MM.1S (cell line): ENCODE results near the gene PTPRN2.

ENCODE experiments used
- DNase-seq: peaks from one replicate; pipeline ENCODE4 v3.0.0-alpha.2; 2015
- H2AFZ ChIP-seq: fragments of 300-600 bp; sonication (generic); 2 replicates; pipeline ENCODE4 v1.6.0; 2016; ENCODE audit warnings: antibody characterized with exemption, low read length
- H3F3A ChIP-seq: fragments of 300-600 bp; sonication (generic); 2 replicates; pipeline ENCODE4 v1.6.1; 2016; ENCODE audit warnings: mild to moderate bottlenecking, antibody characterized with exemption, low read length, moderate library complexity, mixed read lengths; ENCODE audit not compliant: insufficient read depth
- H3K27ac ChIP-seq: fragments of 300-600 bp; sonication (generic); 2 replicates; pipeline ENCODE4 v1.5.1; 2016; ENCODE audit warnings: mild to moderate bottlenecking, low read length
- H3K27me3 ChIP-seq: fragments of 300-600 bp; sonication (generic); replicated peaks from 2 replicates; pipeline ENCODE4 v1.6.0; 2016; ENCODE audit warnings: low read length; ENCODE audit not compliant: insufficient read depth
- H3K36me3 ChIP-seq: fragments of 300-600 bp; sonication (generic); replicated peaks from 2 replicates; pipeline ENCODE4 v1.6.1; 2016; ENCODE audit warnings: mild to moderate bottlenecking, low read length, mixed read lengths; ENCODE audit not compliant: insufficient read depth
- H3K4me1 ChIP-seq: fragments of 300-600 bp; sonication (generic); 2 replicates; pipeline ENCODE4 v1.6.1; 2016; ENCODE audit warnings: low read length, mixed read lengths
- H3K4me2 ChIP-seq: fragments of 300-600 bp; sonication (generic); 2 replicates; pipeline ENCODE4 v1.6.0; 2016; ENCODE audit warnings: low read depth, low read length
- H3K4me3 ChIP-seq: fragments of 300-600 bp; sonication (generic); 2 replicates; pipeline ENCODE4 v1.5.1; 2016; ENCODE audit warnings: low read length, mixed read lengths
- H3K79me2 ChIP-seq: fragments of 300-600 bp; sonication (generic); 2 replicates; pipeline ENCODE4 v1.6.1; 2016; ENCODE audit warnings: mixed run types, low read length, mixed read lengths
- H3K9ac ChIP-seq: fragments of 300-600 bp; sonication (generic); 2 replicates; pipeline ENCODE4 v1.6.1; 2016; ENCODE audit warnings: low read length, mixed read lengths
- H3K9me2 ChIP-seq: fragments of 300-600 bp; sonication (generic); replicated peaks from 2 replicates; pipeline ENCODE4 v1.6.1; 2016; ENCODE audit warnings: mild to moderate bottlenecking, low read length, mixed read lengths; ENCODE audit not compliant: insufficient read depth
- H3K9me3 ChIP-seq: fragments of 300-600 bp; sonication (generic); replicated peaks from 2 replicates; pipeline ENCODE4 v1.6.1; 2016; ENCODE audit warnings: mild to moderate bottlenecking, low read length, mixed read lengths; ENCODE audit not compliant: insufficient read depth
- H4K20me1 ChIP-seq: fragments of 300-600 bp; sonication (generic); 2 replicates; pipeline ENCODE4 v1.6.1; 2016; ENCODE audit warnings: mild to moderate bottlenecking, low read length, moderate library complexity, mixed read lengths; ENCODE audit not compliant: insufficient read depth
- CTCF ChIP-seq: fragments of 300-600 bp; sonication (generic); IDR thresholded peaks from 2 replicates; pipeline ENCODE4 v1.5.1; 2016; ENCODE audit warnings: antibody characterized with exemption, low read length, mixed read lengths
- EZH2 ChIP-seq: fragments of 300-600 bp; sonication (generic); optimal IDR thresholded peaks from 2 replicates; pipeline ENCODE3; 2017; ENCODE audit warnings: low read depth, mild to moderate bottlenecking, antibody characterized with exemption, low read length, mixed read lengths
- EZH2phosphoT487 ChIP-seq: fragments of 300-600 bp; sonication (generic); IDR thresholded peaks from 2 replicates; pipeline ENCODE4 v1.6.1; 2018; ENCODE audit warnings: antibody characterized with exemption, low read length

The PTPRN2 gene

GRCh38 chr7:157775560-157776332 lies 811.9 kb downstream of the PTPRN2 start:
- TF ChIP-seq CTCF (no peak), EZH2 (no peak), EZH2phosphoT487 (no peak)
- Histone ChIP-seq H3K27ac (no peak overlapping the region), H3K4me1 (no peaks in the 10 kb centered on the region), H3K9me3 (no peaks in the 10 kb centered on the region), H2AFZ (no peak overlapping the region), H3K9me2 (no peaks in the 10 kb centered on the region), H3K27me3 (peaks cover 90% of the 10 kb centered on the region), H3K9ac (no peak overlapping the region), H3K4me3 (no peak overlapping the region), H3K79me2 (no peaks in the 10 kb centered on the region), H3K36me3 (no peaks in the 10 kb centered on the region), H4K20me1 (no peaks in the 10 kb centered on the region), H3K4me2 (no peak overlapping the region), H3F3A (no peaks in the 10 kb centered on the region)
- DNase-seq, result no peak

DNA sequence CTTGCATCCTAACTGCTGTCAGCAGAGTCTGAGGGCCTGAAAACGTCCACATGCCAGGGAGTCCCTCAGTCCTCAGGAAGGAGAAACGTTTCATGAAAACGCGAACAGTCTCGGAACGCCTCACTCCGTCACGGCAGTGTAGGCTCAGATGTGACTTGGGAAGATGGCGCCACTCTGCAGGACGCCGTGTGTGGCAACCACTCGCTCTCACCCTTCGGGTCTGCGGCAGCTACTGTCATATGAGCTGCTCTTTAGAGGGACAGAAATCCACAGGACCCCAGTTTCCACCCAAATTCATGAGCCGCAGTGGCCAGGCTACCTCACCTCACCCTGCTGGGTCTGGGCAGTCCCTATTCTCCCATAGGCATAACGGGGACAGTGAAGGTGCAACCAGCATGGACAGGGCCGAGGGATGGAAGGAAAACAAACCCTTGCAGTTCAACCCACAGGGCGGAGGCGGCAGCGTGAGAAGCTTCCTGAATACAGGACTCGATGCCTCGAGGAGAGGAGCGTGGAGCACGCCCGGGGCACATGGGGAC lies 812.5 kb downstream of the PTPRN2 start:
- Histone ChIP-seq H3K4me3 (no peak overlapping the region), H3F3A (no peaks in the 10 kb centered on the region), H2AFZ (no peak overlapping the region), H3K9me2 (no peaks in the 10 kb centered on the region), H3K9ac (no peak overlapping the region), H3K27me3 (peaks cover 90% of the 10 kb centered on the region), H3K4me2 (no peak overlapping the region), H3K4me1 (no peaks in the 10 kb centered on the region), H3K9me3 (no peaks in the 10 kb centered on the region), H3K27ac (no peak overlapping the region), H3K36me3 (no peaks in the 10 kb centered on the region), H4K20me1 (no peaks in the 10 kb centered on the region), H3K79me2 (no peaks in the 10 kb centered on the region)
- no peak for DNase-seq
- TF ChIP-seq CTCF (no peak), EZH2 (no peak), EZH2phosphoT487 (no peak)

GRCh38 chr7:157774495-157774894 lies 813.1 kb downstream of the PTPRN2 start:
- H3K4me2 ChIP-seq, result no peak overlapping the region
- TF ChIP-seq EZH2, result no peak
- TF ChIP-seq CTCF, result no peak
- TF ChIP-seq EZH2phosphoT487, result no peak
- DNase-seq, result no peak
- H4K20me1 ChIP-seq, result no peaks in the 10 kb centered on the region
- H3K9ac ChIP-seq, result no peak overlapping the region
- no peak overlapping the region for H2AFZ ChIP-seq
- no peaks in the 10 kb centered on the region for H3K9me2 ChIP-seq
- H3K27ac ChIP-seq, result no peak overlapping the region
- H3K79me2 ChIP-seq, result no peaks in the 10 kb centered on the region
- H3F3A ChIP-seq, result no peaks in the 10 kb centered on the region
- no peak overlapping the region for H3K4me3 ChIP-seq
- peaks cover 90% of the 10 kb centered on the region for H3K27me3 ChIP-seq
- H3K9me3 ChIP-seq, result no peaks in the 10 kb centered on the region
- no peaks in the 10 kb centered on the region for H3K4me1 ChIP-seq
- H3K36me3 ChIP-seq, result no peaks in the 10 kb centered on the region
